H1 (cell line): ENCODE measurements around the gene RFX3. TPM values are rescaled to one million over a fixed set of nuclear protein-coding genes. Genes with fewer than 3 reads are reported as not detected.

Experiments
- CTCF ChIA-PET: fragments of 300-600 bp; sonication (Branson Sonifier 250); formaldehyde crosslinking; loops from one replicate; lab custom pipeline; 2021; ENCODE audit not compliant: partially characterized antibody; lab: Charles Lee
- POLR2A ChIA-PET: fragments of 300-600 bp; sonication (Branson Sonifier 250); formaldehyde crosslinking; loops from one replicate; lab custom pipeline; 2021; ENCODE audit warnings: inconsistent platforms; ENCODE audit not compliant: partially characterized antibody; lab: Charles Lee
- DNase-seq, 2 experiments: peaks; one replicate each; pipeline versions ENCODE4 v3.0.0 to v3.0.0-alpha.2; 2010 to 2022; ENCODE audit warnings: low spot score in 2 of 2, low read depth in 1 of 2, mixed read lengths in 1 of 2
- FAIRE-seq: peaks from 2 replicates; lab custom pipeline; 2011; peaks lifted over from hg19 to GRCh38; lab: Jason Lieb, UNC
- H2AFZ ChIP-seq: 2 replicates; pipeline ENCODE4 v1.8.1; 2012; ENCODE audit warnings: low read length, inconsistent platforms
- H2AK5ac ChIP-seq: 2 replicates; pipeline ENCODE4 v1.6.1; 2013; ENCODE audit warnings: low read depth, low read length
- H2BK120ac ChIP-seq: replicated peaks from 2 replicates; pipeline ENCODE3; 2013; ENCODE audit warnings: low read depth, low read length, inconsistent platforms
- H2BK12ac ChIP-seq: 2 replicates; pipeline ENCODE4 v1.6.1; 2013; ENCODE audit warnings: low read depth, low read length
- H2BK15ac ChIP-seq: 2 replicates; pipeline ENCODE4 v1.6.1; 2013; ENCODE audit warnings: low read length
- H2BK20ac ChIP-seq: 2 replicates; pipeline ENCODE4 v1.6.1; 2013; ENCODE audit warnings: low read length
- H2BK5ac ChIP-seq: 2 replicates; pipeline ENCODE4 v1.6.1; 2013; ENCODE audit warnings: low read depth, low read length
- H3K14ac ChIP-seq: 2 replicates; pipeline ENCODE4 v1.6.1; 2013; ENCODE audit warnings: inconsistent platforms; ENCODE audit not compliant: insufficient read length
- H3K18ac ChIP-seq: 2 replicates; pipeline ENCODE4 v1.6.1; 2013; ENCODE audit warnings: low read length; ENCODE audit errors: extremely low read depth
- H3K23ac ChIP-seq: 2 replicates; pipeline ENCODE4 v1.6.1; 2013; ENCODE audit warnings: inconsistent platforms; ENCODE audit not compliant: insufficient read length
- H3K23me2 ChIP-seq: 2 replicates; pipeline ENCODE4 v1.6.1; 2013; ENCODE audit warnings: low read depth, low read length
- H3K27ac ChIP-seq: 2 replicates; pipeline ENCODE4 v1.6.1; 2011; ENCODE audit warnings: low read depth, low read length, inconsistent platforms
- H3K27me3 ChIP-seq, 4 experiments: replicated peaks in 1 of 4; 1 replicate in 1 of 4; 2 replicates in 3 of 4; pipeline versions ENCODE4 v1.6.1 to v1.8.1; 2011 to 2013; ENCODE audit warnings: low read length in 3 of 4, mild to moderate bottlenecking in 3 of 4, inconsistent platforms in 2 of 4, mixed read lengths in 2 of 4, moderate library complexity in 1 of 4; ENCODE audit not compliant: control insufficient read depth in 3 of 4, insufficient read depth in 3 of 4; ENCODE audit errors: extremely low read depth in 1 of 4
- H3K36me3 ChIP-seq, 4 experiments: 2 replicates each; pipeline versions ENCODE4 v1.6.1 to v1.8.1; 2011 to 2013; ENCODE audit warnings: mild to moderate bottlenecking in 4 of 4, low read length in 3 of 4, moderate library complexity in 2 of 4, control low read depth in 1 of 4, inconsistent platforms in 1 of 4; ENCODE audit not compliant: insufficient read depth in 4 of 4, control insufficient read depth in 2 of 4
- H3K4ac ChIP-seq: replicated peaks from 2 replicates; pipeline ENCODE3; 2013; ENCODE audit warnings: low read length, low read depth, mixed read lengths, inconsistent platforms; ENCODE audit not compliant: insufficient read length
- H3K4me1 ChIP-seq, 4 experiments: replicated peaks in 1 of 4; 1 replicate in 1 of 4; 2 replicates in 3 of 4; pipeline versions ENCODE4 v1.6.1 to v1.8.1; 2011 to 2013; ENCODE audit warnings: low read length in 3 of 4, inconsistent platforms in 2 of 4, mixed read lengths in 1 of 4; ENCODE audit not compliant: insufficient read depth in 4 of 4, control insufficient read depth in 3 of 4
- H3K4me2 ChIP-seq, 2 experiments: 2 replicates each; pipeline versions ENCODE4 v1.6.1 to v1.8.1; 2011 to 2013; ENCODE audit warnings: low read depth in 2 of 2, low read length in 2 of 2, control low read depth in 1 of 2, inconsistent platforms in 1 of 2, mild to moderate bottlenecking in 1 of 2; ENCODE audit not compliant: insufficient read depth in 1 of 2
- H3K4me3 ChIP-seq, 4 experiments: fragments of 200-600, 300-600 bp in 1 of 4; sonication (generic), shearing (Covaris generic), sonication (Bioruptor Twin) in 1 of 4; 2 replicates each; pipeline versions ENCODE4 v1.5.1 to v1.8.1; 2011 to 2016; ENCODE audit warnings: low read length in 4 of 4, low read depth in 3 of 4, control low read depth in 2 of 4, inconsistent platforms in 2 of 4, mild to moderate bottlenecking in 2 of 4, mixed read lengths in 1 of 4, moderate library complexity in 1 of 4; ENCODE audit not compliant: insufficient read depth in 2 of 4; ENCODE audit errors: extremely low read depth in 1 of 4
- H3K56ac ChIP-seq: replicated peaks from 2 replicates; pipeline ENCODE3; 2013; ENCODE audit warnings: low read depth, mild to moderate bottlenecking, mixed read lengths, low read length, inconsistent platforms; ENCODE audit not compliant: insufficient read length
- H3K79me1 ChIP-seq: 2 replicates; pipeline ENCODE4 v1.6.1; 2013; ENCODE audit warnings: low read depth, low read length, control low read depth
- H3K79me2 ChIP-seq, 2 experiments: 2 replicates each; pipeline versions ENCODE4 v1.6.1 to v1.8.1; 2012 to 2013; ENCODE audit warnings: low read length in 2 of 2, mild to moderate bottlenecking in 2 of 2, inconsistent platforms in 1 of 2; ENCODE audit not compliant: insufficient read depth in 2 of 2, control insufficient read depth in 1 of 2
- H3K9ac ChIP-seq, 4 experiments: replicated peaks in 1 of 4; 1 replicate in 1 of 4; 2 replicates in 3 of 4; pipeline versions ENCODE4 v1.6.1 to v1.8.1; 2011 to 2013; ENCODE audit warnings: low read depth in 3 of 4, low read length in 3 of 4, control low read depth in 2 of 4, mild to moderate bottlenecking in 2 of 4, moderate library complexity in 2 of 4, inconsistent platforms in 1 of 4; ENCODE audit errors: extremely low read depth in 1 of 4
- H3K9me3 ChIP-seq, 2 experiments: 2 replicates each; pipeline versions ENCODE4 v1.6.1 to v1.8.1; 2012 to 2013; ENCODE audit warnings: mild to moderate bottlenecking in 2 of 2, moderate library complexity in 2 of 2, control low read depth in 1 of 2, inconsistent platforms in 1 of 2, low read depth in 1 of 2, low read length in 1 of 2, mixed read lengths in 1 of 2; ENCODE audit not compliant: insufficient read depth in 2 of 2
- H4K20me1 ChIP-seq, 2 experiments: replicated peaks in 1 of 2; 2 replicates each; pipeline versions ENCODE3 to v1.8.1; 2011 to 2013; ENCODE audit warnings: inconsistent platforms in 2 of 2, low read length in 2 of 2, mild to moderate bottlenecking in 1 of 2; ENCODE audit not compliant: insufficient read depth in 2 of 2, control insufficient read depth in 1 of 2
- H4K5ac ChIP-seq: 2 replicates; pipeline ENCODE4 v1.6.1; 2013; ENCODE audit warnings: low read length, low read depth, mixed read lengths, inconsistent platforms; ENCODE audit not compliant: insufficient read length
- H4K8ac ChIP-seq: 2 replicates; pipeline ENCODE4 v1.8.0; 2013; ENCODE audit warnings: mild to moderate bottlenecking, moderate library complexity, low read length, inconsistent platforms; ENCODE audit not compliant: insufficient read depth; ENCODE audit errors: extremely low read depth
- H4K91ac ChIP-seq: replicated peaks from 2 replicates; pipeline ENCODE3; 2013; ENCODE audit warnings: low read length, mixed read lengths, inconsistent platforms; ENCODE audit not compliant: insufficient read length
- CBX8 ChIP-seq: fragments of 300-800, 300-1000 bp; sonication (generic); IDR thresholded peaks from 2 replicates; pipeline ENCODE4 v1.7.1; 2016; ENCODE audit warnings: low read depth, low read length, borderline replicate concordance
- CHD2 ChIP-seq: IDR thresholded peaks from 2 replicates; pipeline ENCODE4 v1.6.1; 2012; ENCODE audit warnings: low read length, improper control_type of control experiment
- FOSL1 ChIP-seq: IDR thresholded peaks from 2 replicates; pipeline ENCODE4 v1.6.1; 2011; ENCODE audit warnings: mild to moderate bottlenecking, low read depth, low read length, moderate library complexity; ENCODE audit not compliant: insufficient read depth
- JUND ChIP-seq: IDR thresholded peaks from 2 replicates; pipeline ENCODE4 v1.6.1; 2011; ENCODE audit warnings: mild to moderate bottlenecking, improper control_type of control experiment, low read length
- KDM1A ChIP-seq: fragments of 200-600, 300-600 bp; sonication (generic); IDR thresholded peaks from 2 replicates; pipeline ENCODE4 v1.7.1; 2016; ENCODE audit warnings: mild to moderate bottlenecking, low read length, borderline replicate concordance
- KDM5A ChIP-seq: fragments of 200-600 bp; IDR thresholded peaks from 2 replicates; pipeline ENCODE4 v1.7.1; 2012; ENCODE audit warnings: mild to moderate bottlenecking, low read length, inconsistent platforms, mixed read lengths
- POU5F1 ChIP-seq: IDR thresholded peaks from 2 replicates; pipeline ENCODE4 v1.6.1; 2011; ENCODE audit warnings: low read depth, mild to moderate bottlenecking, low read length, moderate library complexity
- SP1 ChIP-seq: IDR thresholded peaks from 2 replicates; pipeline ENCODE4 v1.6.1; 2011; ENCODE audit warnings: low read depth, low read length
- SRF ChIP-seq: IDR thresholded peaks from 2 replicates; pipeline ENCODE4 v1.6.1; 2011; ENCODE audit warnings: mild to moderate bottlenecking, low read depth, low read length, moderate library complexity
- SUZ12 ChIP-seq: fragments of 200-600 bp; sonication (generic); IDR thresholded peaks from 2 replicates; pipeline ENCODE4 v1.6.1; 2012; ENCODE audit warnings: mild to moderate bottlenecking, inconsistent platforms, low read length, moderate library complexity, mixed read lengths
- TEAD4 ChIP-seq: IDR thresholded peaks from 2 replicates; pipeline ENCODE4 v1.6.1; 2012; ENCODE audit warnings: low read depth, low read length, inconsistent platforms, mixed read lengths
- WGBS, 2 experiments: shearing (Covaris generic) in 1 of 2; methylation state at CpG; one replicate each; pipeline versions ENCODE4 v1.1.6 to v1.1.7; 2013 to 2015; ENCODE audit warnings: low lambda C conversion rate in 2 of 2, mixed read lengths in 2 of 2, inconsistent platforms in 1 of 2, low coverage in 1 of 2, missing lambda C conversion rate in 1 of 2; ENCODE audit not compliant: insufficient replicate concordance in 2 of 2, insufficient coverage in 1 of 2, insufficient read length in 1 of 2; ENCODE audit errors: extremely low coverage in 1 of 2, missing lambda C conversion rate in 1 of 2; 5-methylcytosine and 5-hydroxymethylcytosine counted together
- polyA plus RNA-seq, 7 experiments: library from polyadenylated mRNA; depleted of rRNA in 3 of 7; stranded (reverse) in 5 of 7; unstranded in 2 of 7; fragments of >200 nt in 5 of 7; fragments of 200-250 nt in 2 of 7; gene quantifications; 1 replicate in 5 of 7; 2 replicates in 1 of 7; 4 replicates in 1 of 7; pipeline versions ENCODE4 v1.2.1 to v1.2.3, GENCODE V29; 2011 to 2013; ENCODE audit warnings: missing spikeins in 2 of 7, mixed read lengths in 2 of 7
- total RNA-seq: library from RNA; stranded (reverse); fragmentation: NEBNext Ultra II Directional; extraction: Animal tissue kit (Norgen Biotek cat#: 25700); gene quantifications from 2 replicates; pipeline ENCODE4 v1.2.1, GENCODE V29; 2021

Gene RFX3
- total and polyA plus RNA-seq, 2 of the 8 experiments (the other 6 are each of a cell fraction or from before 2014, with no cell fraction given) = 4.9 to 22.6 TPM

GRCh38 chr9:3243683-3244082 lies 282.1 kb downstream of the RFX3 start:
- CTCF ChIA-PET = interaction anchor here (5.1 kb wide), 1 partner anchor 198 kb away, joined by 44 read pairs; no protein-coding TSS in a partner anchor
- H3K23me2 ChIP-seq = no peaks in the 10 kb centered on the region
- no peak for TF ChIP-seq TEAD4
- no peak for TF ChIP-seq SRF
- no peak for TF ChIP-seq CHD2
- no peak for TF ChIP-seq KDM1A
- no peak for TF ChIP-seq KDM5A
- TF ChIP-seq CBX8 = no peak
- TF ChIP-seq JUND = no peak
- TF ChIP-seq FOSL1 = no peak
- no peak for TF ChIP-seq POU5F1
- no peak for TF ChIP-seq SUZ12
- no peak for TF ChIP-seq SP1

More at GRCh38 chr9:3243683-3244082, 282.1 kb downstream of the RFX3 start:
- DNase-seq = no peak
- Histone ChIP-seq H4K20me1 (no peaks in the 10 kb centered on the region), H3K36me3 (no peaks in the 10 kb centered on the region), H4K91ac (no peak overlapping the region), H3K27ac (no peak overlapping the region), H3K4me2 (no peak overlapping the region), H3K79me1 (no peaks in the 10 kb centered on the region), H3K4me1 (peaks cover 0 to 5% (median 2%) of the 10 kb centered on the region in 4 experiments; a peak in 4 of 7 replicates), H3K23ac (no peak overlapping the region), H3K18ac (no peak overlapping the region), H4K5ac (no peak overlapping the region), H2AK5ac (no peak overlapping the region), H4K8ac (no peak overlapping the region), H2BK120ac (no peak overlapping the region), H2BK5ac (no peak overlapping the region), H3K27me3 (no peaks in the 10 kb centered on the region), H3K56ac (no peak overlapping the region), H2BK12ac (no peak overlapping the region), H3K9ac (no peak overlapping the region), H3K4ac (no peak overlapping the region), H3K9me3 (no peaks in the 10 kb centered on the region), H2BK15ac (no peak overlapping the region), H3K4me3 (no peak overlapping the region), H3K79me2 (no peaks in the 10 kb centered on the region), H3K14ac (no peak overlapping the region), H2AFZ (no peak overlapping the region), H2BK20ac (no peak overlapping the region)
- WGBS, 2 experiments = 87% methylated on average over 4 of the region's 4 CpGs; no CpG with 5 or more reads in 1 of the 2 experiments
- no peak for FAIRE-seq
- POLR2A ChIA-PET = interaction anchor here (0.6 kb wide), 1 partner anchor 282 kb away, joined by 3 read pairs; the partner anchor contains the start of gene RFX3
